Fibroblast of peridontal ligament (primary cell): Measurements from ENCODE around the gene IFNA6.
"Not testable (repeated sequence)": the region's sequence is repeated elsewhere in the genome, so short reads cannot be mapped to it uniquely, and the experiment has no call there.

ENCODE experiments used
- DNase-seq: peaks from one replicate; pipeline ENCODE4 v3.0.0-alpha.2; 2010; ENCODE audit errors: extremely low read depth

Gene IFNA6

GRCh38 chr9:21350787-21351186 is at the start of gene IFNA6:
Gene IFNA6 (minus strand): TSS chr9:21350887. CDS start chr9:21350887, 0 bp downstream.
- DNase-seq, result no peak

GRCh38 chr9:21399956-21400355 is 49.3 kb upstream of the IFNA6 start:
- no peak for DNase-seq

- DNase-seq, result no peak
These were observed 48.3 kb upstream of the IFNA6 start for GRCh38 chr9:21398955-21399489.

- peak; percentile 13 for DNase-seq
These were observed 45.4 kb upstream of the IFNA6 start for GRCh38 chr9:21395778-21396717.

- DNase-seq, result no peak
These were observed 41.6 kb upstream of the IFNA6 start for GRCh38 chr9:21392270-21392669.

GRCh38 chr9:21385131-21385670 is 34.5 kb upstream of the IFNA6 start, which contains the start of gene IFNA2:
Gene IFNA2 (minus strand): TSS chr9:21385398. CDS start chr9:21385329, 69 bp downstream.
- DNase-seq, result no peak

GRCh38 chr9:21383627-21384026 is 32.9 kb upstream of the IFNA6 start:
- no peak for DNase-seq

- no peak for DNase-seq
These were observed 31.0 kb upstream of the IFNA6 start for GRCh38 chr9:21381448-21382339.

- DNase-seq, result not testable (repeated sequence)
These were observed 20.8 kb upstream of the IFNA6 start for GRCh38 chr9:21371467-21371866.

GRCh38 chr9:21367957-21368356 is 17.3 kb upstream of the IFNA6 start, which contains the start of gene IFNA13:
Gene IFNA13 (minus strand): TSS chr9:21368057. CDS start chr9:21368010, 47 bp downstream.
- DNase-seq, result no peak

- DNase-seq, result not testable (repeated sequence)
These were observed 16.5 kb upstream of the IFNA6 start for GRCh38 chr9:21367169-21367568.

- no peak for DNase-seq
These were observed 11.6 kb upstream of the IFNA6 start for GRCh38 chr9:21362287-21362686.

GRCh38 chr9:21357479-21358460 is 7.1 kb upstream of the IFNA6 start:
- peak; percentile 39 for DNase-seq

- no peak for DNase-seq
These were observed 2.2 kb downstream of the IFNA6 start for GRCh38 chr9:21348430-21348970.

- DNase-seq, result no peak
These were observed 10.0 kb downstream of the IFNA6 start for GRCh38 chr9:21340735-21341134.

- no peak for DNase-seq
These were observed 14.2 kb downstream of the IFNA6 start for GRCh38 chr9:21336457-21336856.

GRCh38 chr9:21334701-21335632 is 15.7 kb downstream of the IFNA6 start, which contains the start of gene KLHL9:
Gene KLHL9 (minus strand): TSS chr9:21335404. CDS start chr9:21334859, 545 bp downstream.
- peak; percentile 92 for DNase-seq

- no peak for DNase-seq
These were observed 17.5 kb downstream of the IFNA6 start for GRCh38 chr9:21333226-21333625.
